Measurements from ENCODE around the gene SUSD4. TPM values are rescaled to one million over a fixed set of nuclear protein-coding genes. Genes with fewer than 3 reads are reported as not detected.

The SUSD4 gene
- total and polyA plus RNA-seq, 2 donors (not counting 3 experiments of a cell fraction or from before 2014, with no cell fraction given): not detected

DNA sequence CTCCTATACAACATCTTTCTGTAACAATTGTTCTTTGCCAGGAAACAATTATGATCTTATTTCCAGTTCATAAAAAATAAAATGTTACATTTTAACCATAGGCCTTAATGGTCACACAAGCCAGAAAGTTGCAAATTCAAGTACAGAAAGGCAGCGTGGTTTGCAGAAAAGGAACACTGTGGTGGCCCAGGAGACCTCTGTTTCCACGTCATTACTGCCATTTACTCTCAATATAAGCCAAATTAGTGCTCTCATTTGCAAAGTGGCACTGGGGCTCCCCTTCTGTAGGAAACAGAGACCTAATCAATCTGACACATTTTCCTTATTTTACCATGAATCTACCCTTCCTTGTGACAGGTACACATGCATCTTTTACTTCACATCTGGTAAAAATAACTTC lies 141.6 kb downstream of the SUSD4 start:
- Histone ChIP-seq H3K9me1 (replicated peaks; ENCODE audit: control insufficient read depth, extremely low read depth, insufficient read depth, low read length) (no peaks in the 10 kb centered on the region), H3K4me1 (ENCODE audit: control insufficient read depth, extremely low read depth, insufficient read depth, low read length) (no peaks in the 10 kb centered on the region), H3K27ac (ENCODE audit: insufficient read depth, low read depth, low read length) (no peak overlapping the region), H3K4me3 (replicated peaks in 1 of 3; ENCODE audit: insufficient read depth in 1 of 3, low read depth in 1 of 3, low read length in 3 of 3) (no peak overlapping the region), H3K9me3 (replicated peaks; ENCODE audit: control insufficient read depth, insufficient read depth, low read length) (no peaks in the 10 kb centered on the region), H3K79me2 (ENCODE audit: control insufficient read depth, insufficient read depth, low read length) (no peaks in the 10 kb centered on the region), H2AFZ (ENCODE audit: low read depth, low read length) (no peak overlapping the region), H3K27me3 (ENCODE audit: control insufficient read depth in 2 of 2, insufficient read depth in 2 of 2, low read length in 2 of 2) (peaks cover 0 to 2% of the 10 kb centered on the region in 2 experiments), H3K36me3 (ENCODE audit: control insufficient read depth in 2 of 2, extremely low read depth in 1 of 2, insufficient read depth in 2 of 2, low read length in 2 of 2) (no peaks in the 10 kb centered on the region), H4K20me1 (replicated peaks; ENCODE audit: control insufficient read depth, extremely low read depth, insufficient read depth, low read length) (no peaks in the 10 kb centered on the region), H3K4me2 (ENCODE audit: insufficient read depth, low read length) (no peak overlapping the region), H3K9ac (replicated peaks; ENCODE audit: extremely low read depth, insufficient read depth, low read length) (no peak overlapping the region)
- no peak for DNase-seq (ENCODE audit: low read depth, low spot score)
- no peak for FAIRE-seq
- BruUV-seq (replicated peaks): no TSS peak
- ChIA-PET CTCF (no interaction called here), POLR2A (no interaction called here)
- dilution Hi-C loops (cut with MboI; ENCODE audit: extremely low pct_ligation_motif_present, low sequenced_read_pairs) (no loop called here), intact Hi-C loops (cut with micrococcal nuclease) (no loop called here)
- TF ChIP-seq JUN (IDR thresholded peaks at IDR 0.05; ENCODE audit: borderline replicate concordance, insufficient read depth, insufficient read length, low read depth) (no peak), MYC (IDR thresholded peaks at IDR 0.05; ENCODE audit: low read depth, low read length) (no peak), EZH2 (IDR thresholded peaks at IDR 0.05; ENCODE audit: borderline replicate concordance, low read depth, low read length, severe bottlenecking) (no peak), FOS (IDR thresholded peaks at IDR 0.05; ENCODE audit: borderline replicate concordance, insufficient read depth, low read length) (no peak), GATA2 (IDR thresholded peaks at IDR 0.05; ENCODE audit: insufficient read depth, insufficient read length, low read depth, low read length) (no peak), POLR2AphosphoS5 (IDR thresholded peaks at IDR 0.05; ENCODE audit: insufficient read depth, low read depth, low read length) (no peak)
- TF ChIP-seq, protein P1, sequence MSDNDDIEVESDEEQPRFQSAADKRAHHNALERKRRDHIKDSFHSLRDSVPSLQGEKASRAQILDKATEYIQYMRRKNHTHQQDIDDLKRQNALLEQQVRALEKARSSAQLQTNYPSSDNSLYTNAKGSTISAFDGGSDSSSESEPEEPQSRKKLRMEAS (IDR thresholded peaks at IDR 0.05; ENCODE audit: insufficient read depth, insufficient read length): no peak
- TF ChIP-seq, protein P2, sequence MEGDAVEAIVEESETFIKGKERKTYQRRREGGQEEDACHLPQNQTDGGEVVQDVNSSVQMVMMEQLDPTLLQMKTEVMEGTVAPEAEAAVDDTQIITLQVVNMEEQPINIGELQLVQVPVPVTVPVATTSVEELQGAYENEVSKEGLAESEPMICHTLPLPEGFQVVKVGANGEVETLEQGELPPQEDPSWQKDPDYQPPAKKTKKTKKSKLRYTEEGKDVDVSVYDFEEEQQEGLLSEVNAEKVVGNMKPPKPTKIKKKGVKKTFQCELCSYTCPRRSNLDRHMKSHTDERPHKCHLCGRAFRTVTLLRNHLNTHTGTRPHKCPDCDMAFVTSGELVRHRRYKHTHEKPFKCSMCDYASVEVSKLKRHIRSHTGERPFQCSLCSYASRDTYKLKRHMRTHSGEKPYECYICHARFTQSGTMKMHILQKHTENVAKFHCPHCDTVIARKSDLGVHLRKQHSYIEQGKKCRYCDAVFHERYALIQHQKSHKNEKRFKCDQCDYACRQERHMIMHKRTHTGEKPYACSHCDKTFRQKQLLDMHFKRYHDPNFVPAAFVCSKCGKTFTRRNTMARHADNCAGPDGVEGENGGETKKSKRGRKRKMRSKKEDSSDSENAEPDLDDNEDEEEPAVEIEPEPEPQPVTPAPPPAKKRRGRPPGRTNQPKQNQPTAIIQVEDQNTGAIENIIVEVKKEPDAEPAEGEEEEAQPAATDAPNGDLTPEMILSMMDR (IDR thresholded peaks at IDR 0.05; ENCODE audit: extremely low read depth in 1 of 2, insufficient read depth in 1 of 2, low read depth in 1 of 2, low read length in 2 of 2): no peak
